ENCODE data around the gene GPR160. TPM values are rescaled to one million over a fixed set of nuclear protein-coding genes. Genes with fewer than 3 reads are reported as not detected.

GPR160 gene
- total and polyA plus RNA-seq, 2 experiments from 2014 or later, result 39.4 to 55.7 TPM

- no peak for TF ChIP-seq EZH2 (IDR thresholded peaks at IDR 0.05; ENCODE audit: low read depth, unreplicated experiment)
- TF ChIP-seq REST (IDR thresholded peaks at IDR 0.05; ENCODE audit: unreplicated experiment), result no peak
Measured at GRCh38 chr3:170107941-170108340, 70.1 kb downstream of the GPR160 start (continued).

- H3K4me3 ChIP-seq, result no peak overlapping the region
- Mint-ChIP-seq H3K36me3 (ENCODE audit: low read depth) (peaks cover 15% of the 10 kb centered on the region; the same call in 2 of the 3 replicates), H3K4me1 (peaks cover 18% of the 10 kb centered on the region), H3K4me3 (no peak overlapping the region), H3K27ac (peak overlapping the region; percentile 68; the same call in 1 of the 2 replicates), H3K27me3 (ENCODE audit: insufficient read depth, low read depth, poor library complexity) (peaks cover 9% of the 10 kb centered on the region), H3K9me3 (no peaks in the 10 kb centered on the region)
- H3K27me3 ChIP-seq (ENCODE audit: insufficient read depth), result no peaks in the 10 kb centered on the region
- no peaks in the 10 kb centered on the region; the same call in 1 of the 2 replicates for H3K79me2 ChIP-seq (replicated peaks; ENCODE audit: insufficient read depth)
- TF ChIP-seq STAT1 (IDR thresholded peaks at IDR 0.05; ENCODE audit: unreplicated experiment) (no peak), JUNB (IDR thresholded peaks at IDR 0.05; ENCODE audit: unreplicated experiment) (no peak), NANOG (IDR thresholded peaks at IDR 0.05; ENCODE audit: borderline replicate concordance) (no peak), CTCF (conservative IDR thresholded peaks at IDR 0.05; ENCODE audit: low read depth in 2 of 2) (no peak), POLR2AphosphoS5 (IDR thresholded peaks at IDR 0.05; ENCODE audit: low read depth) (no peak), CREB1 (CRISPR knock-in tag; IDR thresholded peaks at IDR 0.05; ENCODE audit: low read depth) (no peak), ETS1 (IDR thresholded peaks at IDR 0.05) (no peak), REST (IDR thresholded peaks at IDR 0.05; ENCODE audit: unreplicated experiment) (no peak), EZH2phosphoT487 (IDR thresholded peaks at IDR 0.05; ENCODE audit: unreplicated experiment) (no peak), ZNF331 (CRISPR knock-in tag; IDR thresholded peaks at IDR 0.05; ENCODE audit: low read depth) (no peak), EZH2 (IDR thresholded peaks at IDR 0.05; ENCODE audit: low read depth, unreplicated experiment) (no peak), ZNF114 (CRISPR knock-in tag; IDR thresholded peaks at IDR 0.05) (no peak)
- ATAC-seq (no peak), DNase-seq (ENCODE audit: low spot score) (no peak)
- H3K4me1 ChIP-seq (ENCODE audit: insufficient read depth), result no peaks in the 10 kb centered on the region
- no peak overlapping the region for H3K27ac ChIP-seq (ENCODE audit: low read depth)
- H2AFZ ChIP-seq, result no peak overlapping the region
- H3K4me2 ChIP-seq, result peak overlapping the region; percentile 6
- no peaks in the 10 kb centered on the region for H3K9me2 ChIP-seq (ENCODE audit: insufficient read depth)
- no peaks in the 10 kb centered on the region for H3K36me3 ChIP-seq (ENCODE audit: insufficient read depth)
- H3F3A ChIP-seq (replicated peaks; ENCODE audit: low read depth), result no peaks in the 10 kb centered on the region
- no peaks in the 10 kb centered on the region for H4K20me1 ChIP-seq (replicated peaks; ENCODE audit: insufficient read depth)
Measured at GRCh38 chr3:170108955-170109354, 71.2 kb downstream of the GPR160 start.

Measured in GM23338 (cell line).